ENCODE data around the gene PGAP3. TPM values are rescaled to one million over a fixed set of nuclear protein-coding genes. Genes with fewer than 3 reads are reported as not detected.
A peak's percentile ranks its signal among the peaks of the same experiment; 100 is the strongest.

PGAP3 gene
- total RNA-seq, 4 donors from 2014 or later = 19.9 to 82.6 (median 46.2) TPM

GRCh38 chr17:39696731-39697130, 8.9 kb upstream of the PGAP3 start:
- 85% methylated on average over 6 of the region's 6 CpGs; no CpG with 5 or more reads in 1 of the 2 donors for WGBS, 2 donors (ENCODE audit: low coverage in 1 of 2)
- Histone ChIP-seq H3K9me3 (no peaks in the 10 kb centered on the region), H3K27ac (no peak overlapping the region), H3K4me3 (no peak overlapping the region), H3K27me3 (peaks cover 4% of the 10 kb centered on the region), H3K36me3 (no peaks in the 10 kb centered on the region), H3K4me1 (peaks cover 5 to 20% (median 12%) of the 10 kb centered on the region in 4 donors)
- intact Hi-C loops (cut with DNase I; ENCODE audit: low total_unique reads) (no loop called here), in situ Hi-C loops (cut with MboI; ENCODE audit: low pct_ligation_motif_present in 1 of 4, low pct_unique_long_range_greater_than_20kb in 1 of 4, low sequenced_read_pairs in 3 of 4) (no loop called here)
- TF ChIP-seq POLR2AphosphoS5 (IDR thresholded peaks at IDR 0.05) (no peak), EP300 (IDR thresholded peaks at IDR 0.05; ENCODE audit: low read depth) (no peak), POLR2A (IDR thresholded peaks at IDR 0.05) (no peak)
- TF ChIP-seq, protein P1, sequence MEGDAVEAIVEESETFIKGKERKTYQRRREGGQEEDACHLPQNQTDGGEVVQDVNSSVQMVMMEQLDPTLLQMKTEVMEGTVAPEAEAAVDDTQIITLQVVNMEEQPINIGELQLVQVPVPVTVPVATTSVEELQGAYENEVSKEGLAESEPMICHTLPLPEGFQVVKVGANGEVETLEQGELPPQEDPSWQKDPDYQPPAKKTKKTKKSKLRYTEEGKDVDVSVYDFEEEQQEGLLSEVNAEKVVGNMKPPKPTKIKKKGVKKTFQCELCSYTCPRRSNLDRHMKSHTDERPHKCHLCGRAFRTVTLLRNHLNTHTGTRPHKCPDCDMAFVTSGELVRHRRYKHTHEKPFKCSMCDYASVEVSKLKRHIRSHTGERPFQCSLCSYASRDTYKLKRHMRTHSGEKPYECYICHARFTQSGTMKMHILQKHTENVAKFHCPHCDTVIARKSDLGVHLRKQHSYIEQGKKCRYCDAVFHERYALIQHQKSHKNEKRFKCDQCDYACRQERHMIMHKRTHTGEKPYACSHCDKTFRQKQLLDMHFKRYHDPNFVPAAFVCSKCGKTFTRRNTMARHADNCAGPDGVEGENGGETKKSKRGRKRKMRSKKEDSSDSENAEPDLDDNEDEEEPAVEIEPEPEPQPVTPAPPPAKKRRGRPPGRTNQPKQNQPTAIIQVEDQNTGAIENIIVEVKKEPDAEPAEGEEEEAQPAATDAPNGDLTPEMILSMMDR (IDR thresholded peaks at IDR 0.05) = no peak
- no peak for DNase-seq

GRCh38 chr17:39695089-39695474, 7.2 kb upstream of the PGAP3 start:
- 91 to 100% methylated on average over 2 of the region's 2 CpGs for WGBS, 2 donors (ENCODE audit: low coverage in 1 of 2)
- Histone ChIP-seq H3K36me3 (no peaks in the 10 kb centered on the region), H3K27me3 (peaks cover 2% of the 10 kb centered on the region), H3K4me1 (peaks cover 0 to 19% (median 11%) of the 10 kb centered on the region in 4 donors), H3K4me3 (no peak overlapping the region), H3K27ac (peak overlapping the region; percentile 1 to 71 (median 38)), H3K9me3 (no peaks in the 10 kb centered on the region)
- TF ChIP-seq POLR2AphosphoS5 (IDR thresholded peaks at IDR 0.05) (no peak), POLR2A (IDR thresholded peaks at IDR 0.05) (no peak), EP300 (IDR thresholded peaks at IDR 0.05; ENCODE audit: low read depth) (no peak)
- no peak for DNase-seq
- intact Hi-C loops (cut with DNase I; ENCODE audit: low total_unique reads) = no loop called here
- in situ Hi-C loops (cut with MboI; ENCODE audit: low pct_ligation_motif_present in 1 of 4, low pct_unique_long_range_greater_than_20kb in 1 of 4, low sequenced_read_pairs in 3 of 4) = no loop called here

DNA sequence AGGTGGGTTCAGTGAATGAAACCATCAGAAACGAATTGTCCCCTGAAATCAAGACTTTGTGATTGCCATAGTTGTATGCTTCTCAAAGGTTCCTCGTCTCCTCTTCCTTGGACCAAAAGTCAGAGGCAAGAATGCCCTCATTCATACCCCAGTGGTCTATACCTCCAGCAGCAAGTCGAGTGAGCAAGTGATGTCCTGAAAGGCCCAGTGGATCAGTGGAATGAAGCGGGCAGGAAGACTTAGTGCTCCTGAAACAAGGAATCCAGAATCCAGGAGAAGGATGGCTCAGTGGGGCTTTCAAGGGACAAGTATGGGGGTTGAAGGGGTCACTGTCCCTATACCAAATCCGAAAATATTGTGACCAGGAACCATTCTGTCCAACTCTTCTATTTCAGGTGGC, 6.7 kb upstream of the PGAP3 start:
- H3K9me3 ChIP-seq = no peaks in the 10 kb centered on the region
- 69 to 88% methylated on average over 3 to 5 of the region's 5 CpGs for WGBS, 2 donors (ENCODE audit: low coverage in 1 of 2)
- H3K27me3 ChIP-seq = no peaks in the 10 kb centered on the region
- intact Hi-C loops (cut with DNase I; ENCODE audit: low total_unique reads) = no loop called here
- H3K36me3 ChIP-seq = no peaks in the 10 kb centered on the region
- in situ Hi-C loops (cut with MboI; ENCODE audit: low pct_ligation_motif_present in 1 of 4, low pct_unique_long_range_greater_than_20kb in 1 of 4, low sequenced_read_pairs in 3 of 4) = no loop called here
- H3K4me1 ChIP-seq = peaks cover 0 to 18% (median 11%) of the 10 kb centered on the region in 4 donors
- DNase-seq = no peak
- TF ChIP-seq, protein P1 (IDR thresholded peaks at IDR 0.05) = no peak
- TF ChIP-seq POLR2A (IDR thresholded peaks at IDR 0.05) = no peak
- TF ChIP-seq EP300 (IDR thresholded peaks at IDR 0.05; ENCODE audit: low read depth) = no peak
- TF ChIP-seq POLR2AphosphoS5 (IDR thresholded peaks at IDR 0.05) = no peak
- H3K27ac ChIP-seq = peak overlapping the region in 2 of 4 donors; percentile 42 to 71
- no peak overlapping the region for H3K4me3 ChIP-seq

- peak overlapping the region in 1 of 4 donors; percentile 86 for H3K4me3 ChIP-seq
- 30 to 50% methylated on average over 1 to 3 of the region's 3 CpGs for WGBS, 2 donors (ENCODE audit: low coverage in 1 of 2)
- peak overlapping the region in 2 of 4 donors; percentile 93 for H3K27ac ChIP-seq
- H3K27me3 ChIP-seq = no peaks in the 10 kb centered on the region
- DNase-seq = no peak
- peaks cover 0 to 7% (median 0%) of the 10 kb centered on the region in 4 donors for H3K36me3 ChIP-seq
- TF ChIP-seq POLR2A (IDR thresholded peaks at IDR 0.05) = no peak
- TF ChIP-seq, protein P1 (IDR thresholded peaks at IDR 0.05) = no peak
- TF ChIP-seq POLR2AphosphoS5 (IDR thresholded peaks at IDR 0.05) = no peak
- no peak for TF ChIP-seq EP300 (IDR thresholded peaks at IDR 0.05; ENCODE audit: low read depth)
- intact Hi-C loops (cut with DNase I; ENCODE audit: low total_unique reads) (no loop called here), in situ Hi-C loops (cut with MboI; ENCODE audit: low pct_ligation_motif_present in 1 of 4, low pct_unique_long_range_greater_than_20kb in 1 of 4, low sequenced_read_pairs in 3 of 4) (no loop called here)
- H3K9me3 ChIP-seq = no peaks in the 10 kb centered on the region
- H3K4me1 ChIP-seq = peaks cover 8 to 24% (median 18%) of the 10 kb centered on the region in 4 donors
Observed at GRCh38 chr17:39688945-39689344, 1.1 kb upstream of the PGAP3 start.

DNA sequence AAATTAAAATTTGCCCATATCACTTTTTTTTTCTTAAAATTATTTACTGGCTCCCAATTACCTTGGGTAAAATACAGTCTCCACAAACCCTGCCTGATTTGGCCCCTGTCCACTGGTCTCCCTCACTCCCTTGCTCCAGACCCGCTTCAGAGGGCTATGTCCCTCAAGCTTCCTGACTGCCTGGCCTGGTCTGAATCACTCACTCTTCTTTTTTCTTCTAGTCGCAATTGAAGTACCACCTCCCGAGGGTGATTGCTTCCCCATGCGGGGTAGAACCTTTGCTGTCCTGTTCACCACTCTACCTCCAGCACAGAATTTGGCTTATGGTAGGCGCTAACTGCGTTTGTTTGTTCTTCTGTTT, 598 bp upstream of the PGAP3 start:
- TF ChIP-seq POLR2AphosphoS5 (IDR thresholded peaks at IDR 0.05) = no peak
- TF ChIP-seq EP300 (IDR thresholded peaks at IDR 0.05; ENCODE audit: low read depth) = no peak
- TF ChIP-seq POLR2A (IDR thresholded peaks at IDR 0.05) = no peak
- TF ChIP-seq, protein P1 (IDR thresholded peaks at IDR 0.05) = no peak
- Histone ChIP-seq H3K9me3 (no peaks in the 10 kb centered on the region), H3K27me3 (no peaks in the 10 kb centered on the region), H3K36me3 (peaks cover 0 to 7% (median 0%) of the 10 kb centered on the region in 4 donors), H3K27ac (peak overlapping the region; percentile 88 to 94 (median 93)), H3K4me3 (peak overlapping the region; percentile 39 to 86 (median 66)), H3K4me1 (peaks cover 8 to 24% (median 18%) of the 10 kb centered on the region in 4 donors)
- in situ Hi-C loops (cut with MboI; ENCODE audit: low pct_ligation_motif_present in 1 of 4, low pct_unique_long_range_greater_than_20kb in 1 of 4, low sequenced_read_pairs in 3 of 4) = no loop called here
- intact Hi-C loops (cut with DNase I; ENCODE audit: low total_unique reads) = no loop called here
- 15 to 17% methylated on average over 6 of the region's 6 CpGs for WGBS, 2 donors (ENCODE audit: low coverage in 1 of 2)
- DNase-seq = no peak

Measured in transverse colon (tissue), 4 donors.